Measurements from ENCODE around the gene CAV3.

DNA sequence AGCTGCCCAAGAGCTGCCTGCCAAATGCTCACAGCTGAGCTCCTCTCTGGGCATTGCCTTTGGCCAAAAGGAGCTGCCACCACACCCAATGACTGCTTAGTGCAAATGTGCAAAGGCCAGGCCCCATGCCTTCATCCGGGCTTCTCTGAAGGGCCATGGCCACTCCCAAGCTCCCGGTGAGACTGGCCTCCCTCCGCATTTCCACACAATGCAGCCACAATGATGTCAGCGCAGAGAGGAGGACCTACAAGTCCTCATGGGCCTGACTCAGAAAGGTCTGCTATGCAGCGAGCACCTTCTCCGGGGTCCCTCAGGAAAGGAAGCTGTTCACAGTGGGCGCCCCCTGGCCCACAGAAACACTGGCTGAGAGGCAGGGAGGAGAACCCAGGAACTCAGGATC, 23.1 kb downstream of the CAV3 start:
- TF ChIP-seq POLR2A (IDR thresholded peaks at IDR 0.05): no peak
- no peak for TF ChIP-seq CTCF (IDR thresholded peaks at IDR 0.05 in 4 of 5, conservative IDR thresholded peaks at IDR 0.05 in 1 of 5)
